SK-N-SH (cell line): ENCODE data around the gene TNK2. TPM values are rescaled to one million over a fixed set of nuclear protein-coding genes. Genes with fewer than 3 reads are reported as not detected.

Experiments
- CTCF ChIA-PET: fragments of 300-600, 350-600 bp; formaldehyde crosslinking; extraction: SDS; loops from one replicate; lab custom pipeline; 2021; lab: Yijun Ruan, JAX
- POLR2A ChIA-PET: fragments of 350-600 bp; sonication (Branson Sonifier 250); formaldehyde crosslinking; extraction: SDS; loops from one replicate; lab custom pipeline; 2020; ENCODE audit warnings: antibody characterized with exemption, inconsistent platforms; lab: Yijun Ruan, JAX
- DNase-seq: peaks from one replicate; pipeline ENCODE4 v3.0.0; 2012
- H2AFZ ChIP-seq: fragments of 200-600 bp; sonication (generic); 2 replicates; pipeline ENCODE4 v1.8.1; 2016; ENCODE audit warnings: antibody characterized with exemption, mild to moderate bottlenecking, low read depth
- H3F3A ChIP-seq: fragments of 200-600 bp; sonication (generic); replicated peaks from 2 replicates; pipeline ENCODE3; 2016; ENCODE audit warnings: antibody characterized with exemption, mild to moderate bottlenecking; ENCODE audit not compliant: insufficient read depth
- H3K27ac ChIP-seq, 2 experiments: fragments of 200-500 bp in 1 of 2; fragments of 200-600 bp in 1 of 2; sonication (Bioruptor generic) in 1 of 2; sonication (generic), shearing (Covaris generic) in 1 of 2; 2 replicates each; pipeline versions ENCODE4 v1.5.1 to v1.6.1; 2014 to 2016; ENCODE audit warnings: low read depth in 2 of 2, inconsistent platforms in 1 of 2, low read length in 1 of 2, mild to moderate bottlenecking in 1 of 2, mixed read lengths in 1 of 2
- H3K27me3 ChIP-seq: fragments of 200-600 bp; sonication (generic), shearing (Covaris generic); 2 replicates; pipeline ENCODE4 v1.6.1; 2016; ENCODE audit warnings: mixed run types; ENCODE audit not compliant: insufficient read depth
- H3K36me3 ChIP-seq, 2 experiments: fragments of 200-500 bp in 1 of 2; fragments of 200-600 bp in 1 of 2; sonication (Bioruptor generic) in 1 of 2; sonication (generic) in 1 of 2; replicated peaks in 1 of 2; 2 replicates each; pipeline versions ENCODE3 to v1.5.1; 2014 to 2016; ENCODE audit warnings: low read length in 1 of 2, mild to moderate bottlenecking in 1 of 2; ENCODE audit not compliant: insufficient read depth in 2 of 2, control insufficient read depth in 1 of 2
- H3K4me1 ChIP-seq, 2 experiments: fragments of 200-500 bp in 1 of 2; fragments of 200-600 bp in 1 of 2; sonication (Bioruptor generic) in 1 of 2; sonication (generic), shearing (Covaris generic) in 1 of 2; 2 replicates each; pipeline versions ENCODE4 v1.5.1 to v1.6.1; 2014 to 2016; ENCODE audit warnings: low read depth in 1 of 2, low read length in 1 of 2, mixed run types in 1 of 2; ENCODE audit not compliant: insufficient read depth in 2 of 2, control insufficient read depth in 1 of 2
- H3K4me2 ChIP-seq: fragments of 200-600 bp; sonication (generic), shearing (Covaris generic); 2 replicates; pipeline ENCODE4 v1.6.1; 2017; ENCODE audit warnings: mixed run types
- H3K4me3 ChIP-seq, 2 experiments: fragments of 200-500 bp in 1 of 2; fragments of 200-600 bp in 1 of 2; sonication (Bioruptor generic) in 1 of 2; sonication (generic), shearing (Covaris generic) in 1 of 2; 2 replicates each; pipeline versions ENCODE4 v1.5.1 to v1.8.1; 2014 to 2016; ENCODE audit warnings: low read depth in 2 of 2, inconsistent platforms in 1 of 2, low read length in 1 of 2, mild to moderate bottlenecking in 1 of 2, mixed read lengths in 1 of 2, moderate library complexity in 1 of 2
- H3K79me2 ChIP-seq: fragments of 200-600 bp; sonication (generic); 2 replicates; pipeline ENCODE4 v1.8.1; 2017; ENCODE audit warnings: mild to moderate bottlenecking; ENCODE audit not compliant: insufficient read depth
- H3K9ac ChIP-seq: fragments of 200-600 bp; sonication (generic); 2 replicates; pipeline ENCODE4 v1.6.1; 2017; ENCODE audit warnings: mixed run types
- H3K9me2 ChIP-seq: fragments of 200-600 bp; sonication (generic); 2 replicates; pipeline ENCODE4 v1.6.1; 2017; ENCODE audit warnings: mixed run types
- H3K9me3 ChIP-seq: fragments of 200-600 bp; sonication (generic); 2 replicates; pipeline ENCODE4 v1.6.1; 2017; ENCODE audit warnings: mixed run types, mild to moderate bottlenecking, moderate library complexity
- H4K20me1 ChIP-seq: fragments of 200-600 bp; sonication (generic); 2 replicates; pipeline ENCODE4 v1.6.1; 2017; ENCODE audit warnings: mild to moderate bottlenecking, mixed run types; ENCODE audit not compliant: insufficient read depth
- CHD2 ChIP-seq: fragments of 150-350 bp; IDR thresholded peaks from 2 replicates; pipeline ENCODE4 v1.6.1; 2018; ENCODE audit warnings: low read length; ENCODE audit not compliant: partially characterized antibody
- ELF1 ChIP-seq: IDR thresholded peaks from 2 replicates; pipeline ENCODE4 v1.4.0; 2012
- EP300 ChIP-seq, 2 experiments: IDR thresholded peaks; 2 replicates each; pipeline versions ENCODE4 v1.4.0 to v1.6.1; 2012; ENCODE audit warnings: borderline replicate concordance in 1 of 2, low read depth in 1 of 2, low read length in 1 of 2
- EZH2phosphoT487 ChIP-seq: fragments of 200-600 bp; sonication (generic); IDR thresholded peaks from 2 replicates; pipeline ENCODE4 v1.6.1; 2017; ENCODE audit warnings: low read depth, mixed run types, mild to moderate bottlenecking, antibody characterized with exemption, moderate library complexity, borderline replicate concordance
- FOSL2 ChIP-seq: IDR thresholded peaks from 2 replicates; pipeline ENCODE4 v1.4.0; 2012; ENCODE audit warnings: low read depth, mild to moderate bottlenecking, moderate library complexity, borderline replicate concordance
- FOXJ3 ChIP-seq: sonication (generic); formaldehyde crosslinking; IDR thresholded peaks from 2 replicates; pipeline ENCODE4 v1.5.1; 2020; ENCODE audit warnings: mild to moderate bottlenecking, missing genetic modification reagents
- FOXM1 ChIP-seq: IDR thresholded peaks from 2 replicates; pipeline ENCODE4 v1.4.0; 2012; ENCODE audit warnings: low read depth, mild to moderate bottlenecking
- GABPA ChIP-seq: IDR thresholded peaks from 2 replicates; pipeline ENCODE4 v1.4.0; 2012; ENCODE audit warnings: low read depth, mild to moderate bottlenecking
- JUND ChIP-seq: IDR thresholded peaks from 2 replicates; pipeline ENCODE4 v1.4.0; 2012
- MEF2A ChIP-seq: IDR thresholded peaks from 2 replicates; pipeline ENCODE4 v1.4.0; 2012; ENCODE audit warnings: low read depth, borderline replicate concordance
- MXI1 ChIP-seq: IDR thresholded peaks from 2 replicates; pipeline ENCODE4 v1.6.1; 2012; ENCODE audit warnings: mild to moderate bottlenecking, low read depth, low read length, improper control_type of control experiment
- NFIC ChIP-seq: IDR thresholded peaks from 2 replicates; pipeline ENCODE4 v1.4.0; 2012; ENCODE audit warnings: borderline replicate concordance
- POLR2AphosphoS5 ChIP-seq: IDR thresholded peaks from 2 replicates; pipeline ENCODE4 v1.6.1; 2012; ENCODE audit warnings: low read depth, low read length
- RAD21 ChIP-seq: IDR thresholded peaks from 2 replicates; pipeline ENCODE4 v1.6.1; 2012; ENCODE audit warnings: mild to moderate bottlenecking, low read length
- RCOR1 ChIP-seq: fragments of 150-350 bp; IDR thresholded peaks from 2 replicates; pipeline ENCODE4 v1.6.1; 2017; ENCODE audit warnings: antibody characterized with exemption, low read length
- RFX5 ChIP-seq: IDR thresholded peaks from 2 replicates; pipeline ENCODE4 v1.6.1; 2012; ENCODE audit warnings: mild to moderate bottlenecking, improper control_type of control experiment, low read length
- RXRA ChIP-seq: IDR thresholded peaks from 2 replicates; pipeline ENCODE4 v1.4.0; 2012; ENCODE audit warnings: low read depth, mild to moderate bottlenecking, borderline replicate concordance
- SIN3A ChIP-seq: IDR thresholded peaks from 2 replicates; pipeline ENCODE4 v1.6.1; 2012; ENCODE audit warnings: low read depth, mild to moderate bottlenecking, low read length, moderate library complexity, borderline replicate concordance
- TAF1 ChIP-seq: IDR thresholded peaks from 2 replicates; pipeline ENCODE4 v1.6.1; 2012; ENCODE audit warnings: low read depth, mild to moderate bottlenecking, low read length, moderate library complexity, borderline replicate concordance
- TEAD4 ChIP-seq: IDR thresholded peaks from 2 replicates; pipeline ENCODE4 v1.4.0; 2012; ENCODE audit warnings: mild to moderate bottlenecking, borderline replicate concordance; ENCODE audit not compliant: insufficient read depth
- USF2 ChIP-seq: fragments of 150-350 bp; IDR thresholded peaks from 2 replicates; pipeline ENCODE4 v1.6.1; 2017; ENCODE audit warnings: antibody characterized with exemption, low read length, low read depth, borderline replicate concordance
- YY1 ChIP-seq: IDR thresholded peaks from 2 replicates; pipeline ENCODE4 v1.4.0; 2012; ENCODE audit warnings: low read depth, mild to moderate bottlenecking
- WGBS: methylation state at CpG from one replicate; pipeline ENCODE4 v1.1.6; 2017; ENCODE audit warnings: low lambda C conversion rate; 5-methylcytosine and 5-hydroxymethylcytosine counted together
- polyA plus RNA-seq, 3 experiments: library from polyadenylated mRNA; depleted of rRNA; stranded (reverse); fragments of >200 nt; gene quantifications; 2 replicates each; pipeline ENCODE4 v1.2.3, GENCODE V29; 2012
- TF ChIP-seq, protein P1 (sequence below): IDR thresholded peaks from 2 replicates; pipeline ENCODE4 v1.4.0; 2012; ENCODE audit warnings: low read depth
- TF ChIP-seq, protein P2 (sequence below): IDR thresholded peaks from 2 replicates; pipeline ENCODE4 v1.6.1; 2012; ENCODE audit warnings: mild to moderate bottlenecking, low read depth, low read length, moderate library complexity
- TF ChIP-seq, protein P3 (sequence below): IDR thresholded peaks from 2 replicates; pipeline ENCODE4 v1.4.0; 2012; ENCODE audit warnings: low read depth, borderline replicate concordance

Gene TNK2
- polyA plus RNA-seq, 1 of the 3 experiments (the other 2 are of a cell fraction), result 17.3 TPM

DNA sequence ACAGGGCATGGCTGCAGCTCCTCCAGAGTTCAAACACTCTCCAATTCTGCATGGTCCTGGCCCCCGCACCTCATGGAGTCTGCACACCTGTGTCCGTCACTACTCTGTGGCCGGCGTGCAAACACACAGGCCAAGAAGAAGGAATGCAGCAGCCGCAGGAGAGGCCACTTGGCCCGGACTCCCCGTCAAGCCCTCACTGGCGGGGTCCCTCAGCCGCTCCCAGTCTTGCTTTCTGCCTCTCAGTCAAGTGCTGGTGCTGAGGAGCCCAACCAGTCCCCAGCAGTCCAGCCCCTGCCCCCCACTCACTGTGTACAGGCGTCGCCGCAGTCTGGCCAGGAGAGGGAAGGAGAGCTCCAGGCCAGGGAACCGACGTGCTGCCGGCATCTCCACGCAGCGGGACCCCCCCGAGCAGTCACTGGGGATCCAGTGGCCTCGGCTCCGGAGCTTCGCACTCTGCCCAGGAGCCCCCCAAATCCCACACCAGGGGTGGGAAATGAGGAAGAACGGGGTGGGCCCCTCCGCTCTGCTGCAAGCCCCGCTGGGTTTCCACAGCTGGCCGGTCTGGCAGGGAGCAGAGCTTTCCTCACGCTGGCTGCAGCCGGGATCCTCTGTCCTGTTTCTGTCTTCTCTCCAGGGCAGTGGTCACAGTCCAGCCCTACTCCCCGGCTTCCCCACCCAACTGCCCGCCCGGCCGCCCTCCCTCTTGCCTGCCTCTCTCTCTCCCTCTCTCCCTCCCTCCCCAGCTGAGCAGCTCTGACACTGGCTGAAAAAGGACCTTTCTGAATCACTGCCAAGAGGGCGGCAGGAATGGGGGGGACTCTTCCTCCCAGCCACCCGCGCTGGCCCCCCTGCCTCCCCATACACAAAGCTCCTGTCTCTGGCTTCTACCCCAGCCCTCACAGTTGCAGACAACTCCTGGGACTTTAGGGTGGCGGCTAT, 16.0 kb downstream of the TNK2 start:
- Histone ChIP-seq H3K36me3 (no peaks in the 10 kb centered on the region), H3K27ac (peak overlapping the region; percentile 65 to 92), H3K4me1 (peaks cover 34 to 47% of the 10 kb centered on the region in 2 experiments; a peak in 3 of 4 replicates), H3K9me3 (no peaks in the 10 kb centered on the region), H4K20me1 (peaks cover 19% of the 10 kb centered on the region; the same call in 1 of the 2 replicates), H3K79me2 (peaks cover 71% of the 10 kb centered on the region), H3K27me3 (no peaks in the 10 kb centered on the region), H3F3A (peaks cover 36% of the 10 kb centered on the region), H3K9ac (peak overlapping the region; percentile 59), H3K4me3 (peak overlapping the region; percentile 39 to 54; a peak in 3 of 4 replicates), H3K9me2 (no peaks in the 10 kb centered on the region), H2AFZ (0 out of 2 replicates have a peak overlapping the region, but pooled peaks have one; percentile 74), H3K4me2 (peak overlapping the region; percentile 93)
- 39% methylated on average over 27 of the region's 35 CpGs for WGBS
- ChIA-PET CTCF (interaction anchor here (0.6 to 29.0 kb wide), 7 partner anchors 9 to 36 kb away, joined by 3 to 606 read pairs (median 52); partner anchors contain the start of gene TNK2), POLR2A (interaction anchor here (1.2 to 2.2 kb wide), 2 partner anchors 31 to 33 kb away, joined by 4 to 5 read pairs; no protein-coding TSS in a partner anchor)
- DNase-seq, result peak; percentile 87
- TF ChIP-seq FOXM1 (no peak), TEAD4 (no peak), NFIC (peak; percentile 80), FOSL2 (no peak), ELF1 (no peak), USF2 (no peak), TAF1 (no peak), GABPA (no peak), YY1 (no peak), JUND (no peak), RCOR1 (no peak), RXRA (no peak), POLR2AphosphoS5 (no peak), RAD21 (no peak), CHD2 (peak; percentile 17), RFX5 (no peak), MEF2A (no peak), EP300 (IDR thresholded peaks at IDR 0.05; ENCODE audit: borderline replicate concordance in 1 of 2, low read depth in 1 of 2, low read length in 1 of 2) (0 out of 4 replicates have a peak, but pooled peaks of 1 of the 2 experiments have one; percentile 9), SIN3A (0 out of 2 replicates have a peak, but pooled peaks have one; percentile 60), MXI1 (0 out of 2 replicates have a peak, but pooled peaks have one; percentile 34), EZH2phosphoT487 (no peak), FOXJ3 (CRISPR knock-in tag) (no peak)
- TF ChIP-seq, protein P1, sequence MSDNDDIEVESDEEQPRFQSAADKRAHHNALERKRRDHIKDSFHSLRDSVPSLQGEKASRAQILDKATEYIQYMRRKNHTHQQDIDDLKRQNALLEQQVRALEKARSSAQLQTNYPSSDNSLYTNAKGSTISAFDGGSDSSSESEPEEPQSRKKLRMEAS, result no peak
- TF ChIP-seq, protein P2, sequence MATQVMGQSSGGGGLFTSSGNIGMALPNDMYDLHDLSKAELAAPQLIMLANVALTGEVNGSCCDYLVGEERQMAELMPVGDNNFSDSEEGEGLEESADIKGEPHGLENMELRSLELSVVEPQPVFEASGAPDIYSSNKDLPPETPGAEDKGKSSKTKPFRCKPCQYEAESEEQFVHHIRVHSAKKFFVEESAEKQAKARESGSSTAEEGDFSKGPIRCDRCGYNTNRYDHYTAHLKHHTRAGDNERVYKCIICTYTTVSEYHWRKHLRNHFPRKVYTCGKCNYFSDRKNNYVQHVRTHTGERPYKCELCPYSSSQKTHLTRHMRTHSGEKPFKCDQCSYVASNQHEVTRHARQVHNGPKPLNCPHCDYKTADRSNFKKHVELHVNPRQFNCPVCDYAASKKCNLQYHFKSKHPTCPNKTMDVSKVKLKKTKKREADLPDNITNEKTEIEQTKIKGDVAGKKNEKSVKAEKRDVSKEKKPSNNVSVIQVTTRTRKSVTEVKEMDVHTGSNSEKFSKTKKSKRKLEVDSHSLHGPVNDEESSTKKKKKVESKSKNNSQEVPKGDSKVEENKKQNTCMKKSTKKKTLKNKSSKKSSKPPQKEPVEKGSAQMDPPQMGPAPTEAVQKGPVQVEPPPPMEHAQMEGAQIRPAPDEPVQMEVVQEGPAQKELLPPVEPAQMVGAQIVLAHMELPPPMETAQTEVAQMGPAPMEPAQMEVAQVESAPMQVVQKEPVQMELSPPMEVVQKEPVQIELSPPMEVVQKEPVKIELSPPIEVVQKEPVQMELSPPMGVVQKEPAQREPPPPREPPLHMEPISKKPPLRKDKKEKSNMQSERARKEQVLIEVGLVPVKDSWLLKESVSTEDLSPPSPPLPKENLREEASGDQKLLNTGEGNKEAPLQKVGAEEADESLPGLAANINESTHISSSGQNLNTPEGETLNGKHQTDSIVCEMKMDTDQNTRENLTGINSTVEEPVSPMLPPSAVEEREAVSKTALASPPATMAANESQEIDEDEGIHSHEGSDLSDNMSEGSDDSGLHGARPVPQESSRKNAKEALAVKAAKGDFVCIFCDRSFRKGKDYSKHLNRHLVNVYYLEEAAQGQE, result no peak
- TF ChIP-seq, protein P3, sequence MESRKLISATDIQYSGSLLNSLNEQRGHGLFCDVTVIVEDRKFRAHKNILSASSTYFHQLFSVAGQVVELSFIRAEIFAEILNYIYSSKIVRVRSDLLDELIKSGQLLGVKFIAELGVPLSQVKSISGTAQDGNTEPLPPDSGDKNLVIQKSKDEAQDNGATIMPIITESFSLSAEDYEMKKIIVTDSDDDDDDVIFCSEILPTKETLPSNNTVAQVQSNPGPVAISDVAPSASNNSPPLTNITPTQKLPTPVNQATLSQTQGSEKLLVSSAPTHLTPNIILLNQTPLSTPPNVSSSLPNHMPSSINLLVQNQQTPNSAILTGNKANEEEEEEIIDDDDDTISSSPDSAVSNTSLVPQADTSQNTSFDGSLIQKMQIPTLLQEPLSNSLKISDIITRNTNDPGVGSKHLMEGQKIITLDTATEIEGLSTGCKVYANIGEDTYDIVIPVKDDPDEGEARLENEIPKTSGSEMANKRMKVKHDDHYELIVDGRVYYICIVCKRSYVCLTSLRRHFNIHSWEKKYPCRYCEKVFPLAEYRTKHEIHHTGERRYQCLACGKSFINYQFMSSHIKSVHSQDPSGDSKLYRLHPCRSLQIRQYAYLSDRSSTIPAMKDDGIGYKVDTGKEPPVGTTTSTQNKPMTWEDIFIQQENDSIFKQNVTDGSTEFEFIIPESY, result no peak
